ENCODE measurements around the gene TMTC2.

GRCh38 chr12:82857911-82858533 lies 171.3 kb downstream of the TMTC2 start:
- no peak for TF ChIP-seq CTCF (tag by site-specific recombination; IDR thresholded peaks at IDR 0.05)
- TF ChIP-seq YY1 (tag by site-specific recombination; IDR thresholded peaks at IDR 0.05): no peak
- TF ChIP-seq ZBTB6 (tag by site-specific recombination; IDR thresholded peaks at IDR 0.05): no peak
- TF ChIP-seq HIC1 (tag by site-specific recombination; IDR thresholded peaks at IDR 0.05): no peak
- TF ChIP-seq ZNF558 (tag by site-specific recombination; IDR thresholded peaks at IDR 0.05): no peak
- no peak for TF ChIP-seq ZNF501 (tag by site-specific recombination; IDR thresholded peaks at IDR 0.05)
- TF ChIP-seq REST (tag by site-specific recombination; IDR thresholded peaks at IDR 0.05): no peak
- TF ChIP-seq ZNF645 (tag by site-specific recombination; IDR thresholded peaks at IDR 0.05): no peak
- no peak for TF ChIP-seq ZNF473 (tag by site-specific recombination; IDR thresholded peaks at IDR 0.05)
- TF ChIP-seq PRDM1 (tag by site-specific recombination; IDR thresholded peaks at IDR 0.05): no peak
- TF ChIP-seq ZNF776 (tag by site-specific recombination; IDR thresholded peaks at IDR 0.05; ENCODE audit: borderline replicate concordance): no peak
- no peak for TF ChIP-seq WT1 (tag by site-specific recombination; IDR thresholded peaks at IDR 0.05)
- no peak for TF ChIP-seq TCF7L2 (IDR thresholded peaks at IDR 0.05; ENCODE audit: borderline replicate concordance, low read depth, low read length)
- no peak for TF ChIP-seq ZFP3 (tag by site-specific recombination; IDR thresholded peaks at IDR 0.05; ENCODE audit: low read depth)
